ENCODE data around the gene ACTG2. TPM values are rescaled to one million over a fixed set of nuclear protein-coding genes. Genes with fewer than 3 reads are reported as not detected.

ACTG2 gene
- total RNA-seq, 4 donors from 2014 or later, result 2,261 to 5,929 (median 3,123) TPM

DNA sequence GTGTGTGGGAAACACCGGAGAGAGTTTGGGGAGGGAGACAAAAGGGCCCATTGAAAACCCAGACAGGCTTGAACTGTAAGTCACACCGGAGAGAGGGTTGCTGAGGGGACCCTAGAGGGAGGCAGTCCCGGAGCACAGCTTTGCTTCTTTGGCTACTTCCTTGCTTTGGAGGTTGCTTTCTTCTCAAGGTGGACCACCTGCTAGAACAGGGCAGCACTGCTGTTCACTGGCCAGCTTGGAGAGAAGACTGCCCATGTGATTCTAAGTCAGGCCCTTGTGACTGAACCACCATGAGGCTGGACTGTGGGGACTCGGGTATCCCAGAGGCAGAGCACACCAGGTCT lies 4.4 kb downstream of the ACTG2 start:
- Histone ChIP-seq H3K4me3 (peak overlapping the region; percentile 63 to 72), H3K4me1 (peaks cover 0 to 62% (median 0%) of the 10 kb centered on the region in 3 donors), H3K9me3 (no peaks in the 10 kb centered on the region), H3K27ac (peak overlapping the region; percentile 91 to 98 (median 96)), H3K36me3 (peaks cover 0 to 35% of the 10 kb centered on the region in 2 donors), H3K27me3 (no peaks in the 10 kb centered on the region)
- no peak for ATAC-seq
- WGBS, 2 donors (ENCODE audit: low coverage in 1 of 2), result 38% methylated on average over 3 of the region's 4 CpGs; no CpG with 5 or more reads in 1 of the 2 donors
- no peak for TF ChIP-seq POLR2AphosphoS5 (IDR thresholded peaks at IDR 0.05)
- TF ChIP-seq POLR2A (IDR thresholded peaks at IDR 0.05), result no peak
- TF ChIP-seq, protein P1, sequence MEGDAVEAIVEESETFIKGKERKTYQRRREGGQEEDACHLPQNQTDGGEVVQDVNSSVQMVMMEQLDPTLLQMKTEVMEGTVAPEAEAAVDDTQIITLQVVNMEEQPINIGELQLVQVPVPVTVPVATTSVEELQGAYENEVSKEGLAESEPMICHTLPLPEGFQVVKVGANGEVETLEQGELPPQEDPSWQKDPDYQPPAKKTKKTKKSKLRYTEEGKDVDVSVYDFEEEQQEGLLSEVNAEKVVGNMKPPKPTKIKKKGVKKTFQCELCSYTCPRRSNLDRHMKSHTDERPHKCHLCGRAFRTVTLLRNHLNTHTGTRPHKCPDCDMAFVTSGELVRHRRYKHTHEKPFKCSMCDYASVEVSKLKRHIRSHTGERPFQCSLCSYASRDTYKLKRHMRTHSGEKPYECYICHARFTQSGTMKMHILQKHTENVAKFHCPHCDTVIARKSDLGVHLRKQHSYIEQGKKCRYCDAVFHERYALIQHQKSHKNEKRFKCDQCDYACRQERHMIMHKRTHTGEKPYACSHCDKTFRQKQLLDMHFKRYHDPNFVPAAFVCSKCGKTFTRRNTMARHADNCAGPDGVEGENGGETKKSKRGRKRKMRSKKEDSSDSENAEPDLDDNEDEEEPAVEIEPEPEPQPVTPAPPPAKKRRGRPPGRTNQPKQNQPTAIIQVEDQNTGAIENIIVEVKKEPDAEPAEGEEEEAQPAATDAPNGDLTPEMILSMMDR (IDR thresholded peaks at IDR 0.05), result no peak

DNA sequence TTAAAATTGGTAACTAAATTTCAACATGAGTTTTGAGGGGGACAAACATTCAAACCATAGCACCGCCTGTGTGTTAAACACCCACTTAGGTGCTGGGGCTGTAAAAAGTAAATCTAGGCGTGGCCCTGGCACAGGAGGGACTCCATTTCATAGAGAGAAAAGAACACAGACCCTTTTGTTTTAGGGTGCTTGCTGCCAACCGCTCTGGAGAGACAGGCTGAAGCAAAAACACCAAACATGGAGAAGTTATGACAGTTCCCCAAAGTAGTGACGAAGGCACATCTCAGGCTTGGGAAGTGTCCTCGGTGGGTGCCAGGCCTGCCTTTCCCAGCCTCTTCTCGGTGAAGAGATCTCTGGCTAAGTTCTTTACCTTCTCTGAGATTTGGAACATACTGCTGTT lies 5.1 kb downstream of the ACTG2 start:
- Histone ChIP-seq H3K4me3 (peak overlapping the region; percentile 63 to 72), H3K27me3 (no peaks in the 10 kb centered on the region), H3K9me3 (no peaks in the 10 kb centered on the region), H3K27ac (peak overlapping the region; percentile 91 to 98 (median 96)), H3K36me3 (peaks cover 0 to 42% of the 10 kb centered on the region in 2 donors), H3K4me1 (peaks cover 0 to 64% (median 0%) of the 10 kb centered on the region in 3 donors)
- WGBS, 2 donors (ENCODE audit: low coverage in 1 of 2), result 39 to 45% methylated on average over 5 to 6 of the region's 6 CpGs
- TF ChIP-seq POLR2AphosphoS5 (IDR thresholded peaks at IDR 0.05), result peak; percentile 46
- TF ChIP-seq, protein P1 (IDR thresholded peaks at IDR 0.05), result no peak
- no peak for TF ChIP-seq EP300 (IDR thresholded peaks at IDR 0.05)
- TF ChIP-seq POLR2A (IDR thresholded peaks at IDR 0.05), result peak in 1 of 2 donors; percentile 3
- ATAC-seq, result peak; percentile 66

DNA sequence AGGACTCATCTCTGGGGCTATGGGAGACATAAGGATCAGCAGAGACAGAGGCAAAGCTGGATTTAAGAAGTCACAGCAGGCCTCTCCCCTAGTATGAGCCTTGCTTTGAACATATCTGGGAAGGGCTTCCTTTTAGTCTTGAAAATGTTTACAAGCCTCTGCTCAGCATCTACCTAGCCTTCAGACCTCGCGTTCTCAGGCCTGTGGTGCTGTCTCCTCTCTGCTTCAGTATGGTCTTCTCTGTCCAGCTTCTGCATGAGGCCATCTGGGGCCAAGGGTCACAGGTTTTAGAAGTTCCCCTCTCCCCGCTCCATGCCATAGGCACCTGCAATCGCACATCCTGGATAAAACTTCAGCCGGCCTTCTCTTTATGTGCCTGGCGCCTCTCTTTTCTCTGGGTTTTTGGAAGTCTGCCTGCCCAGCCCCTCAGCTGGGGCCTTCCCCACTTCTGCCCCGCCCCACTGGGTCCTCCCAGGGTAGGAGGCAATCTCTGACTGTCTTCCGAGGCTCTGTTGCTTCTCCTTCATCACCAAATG lies 7.1 kb downstream of the ACTG2 start:
- H3K9me3 ChIP-seq, result no peaks in the 10 kb centered on the region
- peak overlapping the region; percentile 63 to 72 for H3K4me3 ChIP-seq
- peak overlapping the region; percentile 60 to 98 (median 92) for H3K27ac ChIP-seq
- H3K36me3 ChIP-seq, result peaks cover 0 to 57% of the 10 kb centered on the region in 2 donors
- 34 to 64% methylated on average over 5 to 6 of the region's 8 CpGs for WGBS, 2 donors (ENCODE audit: low coverage in 1 of 2)
- peaks cover 0 to 78% (median 0%) of the 10 kb centered on the region in 3 donors for H3K4me1 ChIP-seq
- no peak for ATAC-seq
- no peaks in the 10 kb centered on the region for H3K27me3 ChIP-seq
- no peak for TF ChIP-seq POLR2A (IDR thresholded peaks at IDR 0.05)
- TF ChIP-seq EP300 (IDR thresholded peaks at IDR 0.05), result no peak
- TF ChIP-seq, protein P1 (IDR thresholded peaks at IDR 0.05), result no peak
- no peak for TF ChIP-seq POLR2AphosphoS5 (IDR thresholded peaks at IDR 0.05)

DNA sequence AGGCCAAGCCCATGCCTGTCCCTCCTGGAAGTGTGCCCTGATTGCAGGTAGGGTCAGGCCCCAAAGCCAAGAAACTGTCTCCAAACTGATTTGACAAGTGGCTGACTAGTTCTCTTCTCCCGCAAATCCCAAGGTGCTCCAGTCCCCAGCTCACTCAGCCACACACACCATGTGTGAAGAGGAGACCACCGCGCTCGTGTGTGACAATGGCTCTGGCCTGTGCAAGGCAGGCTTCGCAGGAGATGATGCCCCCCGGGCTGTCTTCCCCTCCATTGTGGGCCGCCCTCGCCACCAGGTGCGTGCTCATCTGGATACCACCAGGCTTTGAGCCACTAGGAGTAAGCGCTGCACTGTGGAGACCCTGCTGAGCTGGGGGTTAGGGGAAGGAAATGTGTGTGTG lies 8.3 kb downstream of the ACTG2 start:
- peak; percentile 2 for TF ChIP-seq POLR2AphosphoS5 (IDR thresholded peaks at IDR 0.05)
- TF ChIP-seq, protein P1 (IDR thresholded peaks at IDR 0.05), result no peak
- no peaks in the 10 kb centered on the region for H3K9me3 ChIP-seq
- peak overlapping the region; percentile 72 to 98 (median 92) for H3K27ac ChIP-seq
- peaks cover 0 to 75% (median 0%) of the 10 kb centered on the region in 3 donors for H3K4me1 ChIP-seq
- ATAC-seq, result no peak
- no peaks in the 10 kb centered on the region for H3K27me3 ChIP-seq
- H3K4me3 ChIP-seq, result peak overlapping the region in 1 of 2 donors; percentile 63
- peaks cover 0 to 57% of the 10 kb centered on the region in 2 donors for H3K36me3 ChIP-seq
- WGBS, 2 donors (ENCODE audit: low coverage in 1 of 2), result no CpG with 5 or more reads among the region's 10 CpGs

DNA sequence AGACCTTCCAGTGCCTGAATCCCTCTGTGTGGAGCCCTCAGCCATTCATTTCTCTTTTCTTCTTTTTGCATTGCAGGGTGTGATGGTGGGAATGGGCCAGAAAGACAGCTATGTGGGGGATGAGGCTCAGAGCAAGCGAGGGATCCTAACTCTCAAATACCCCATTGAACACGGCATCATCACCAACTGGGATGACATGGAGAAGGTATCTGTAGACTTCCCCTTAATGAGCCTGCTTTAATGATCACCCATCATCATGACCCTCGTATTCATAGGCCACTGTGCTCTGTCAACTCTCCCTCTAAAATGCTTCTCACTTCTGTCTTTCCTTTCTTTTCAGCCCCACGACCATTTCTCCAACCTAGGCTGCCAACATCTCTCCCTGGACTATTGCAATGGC lies 9.5 kb downstream of the ACTG2 start:
- Histone ChIP-seq H3K4me1 (peaks cover 0 to 75% (median 0%) of the 10 kb centered on the region in 3 donors), H3K4me3 (no peak overlapping the region), H3K9me3 (no peaks in the 10 kb centered on the region), H3K36me3 (peaks cover 0 to 54% of the 10 kb centered on the region in 2 donors), H3K27me3 (no peaks in the 10 kb centered on the region), H3K27ac (peak overlapping the region; percentile 72 to 98 (median 92))
- 40 to 55% methylated on average over 4 of the region's 4 CpGs for WGBS, 2 donors (ENCODE audit: low coverage in 1 of 2)
- TF ChIP-seq POLR2A (IDR thresholded peaks at IDR 0.05) (no peak), EP300 (IDR thresholded peaks at IDR 0.05) (no peak), POLR2AphosphoS5 (IDR thresholded peaks at IDR 0.05) (no peak)
- TF ChIP-seq, protein P1 (IDR thresholded peaks at IDR 0.05), result no peak
- no peak for ATAC-seq

Data from gastroesophageal sphincter (tissue), 4 donors.